ENCODE results near the gene EFCAB8.
"Not testable (repeated sequence)": the region's sequence is repeated elsewhere in the genome, so short reads cannot be mapped to it uniquely, and the experiment has no call there.

EFCAB8 gene

GRCh38 chr20:32968478-32969241 is 109.9 kb downstream of the EFCAB8 start:
- Histone ChIP-seq H3K4me1 (ENCODE audit: insufficient read depth, low read length) (peaks cover 18% of the 10 kb centered on the region), H3K9ac (ENCODE audit: low read depth, low read length) (no peak overlapping the region), H3K27ac (ENCODE audit: low read depth, low read length) (no peak overlapping the region), H3K36me3 (ENCODE audit: insufficient read depth, low read length) (no peaks in the 10 kb centered on the region), H3K9me3 (ENCODE audit: insufficient read depth, low read depth, low read length) (no peaks in the 10 kb centered on the region), H3K4me3 (ENCODE audit: low read length) (no peak overlapping the region), H3K27me3 (ENCODE audit: insufficient read depth, low read length) (no peaks in the 10 kb centered on the region)
- WGBS, result 94% methylated on average over 19 of the region's 19 CpGs

- 92% methylated on average over 13 of the region's 13 CpGs for WGBS
- Histone ChIP-seq H3K36me3 (ENCODE audit: insufficient read depth, low read length) (no peaks in the 10 kb centered on the region), H3K9me3 (ENCODE audit: insufficient read depth, low read depth, low read length) (no peaks in the 10 kb centered on the region), H3K27me3 (ENCODE audit: insufficient read depth, low read length) (no peaks in the 10 kb centered on the region), H3K4me1 (ENCODE audit: insufficient read depth, low read length) (peaks cover 25% of the 10 kb centered on the region), H3K9ac (ENCODE audit: low read depth, low read length) (no peak overlapping the region), H3K27ac (ENCODE audit: low read depth, low read length) (no peak overlapping the region), H3K4me3 (ENCODE audit: low read length) (no peak overlapping the region)
Observed at GRCh38 chr20:32969356-32970114, 110.8 kb downstream of the EFCAB8 start.

- Histone ChIP-seq H3K9me3 (ENCODE audit: insufficient read depth, low read depth, low read length) (no peaks in the 10 kb centered on the region), H3K36me3 (ENCODE audit: insufficient read depth, low read length) (no peaks in the 10 kb centered on the region), H3K9ac (ENCODE audit: low read depth, low read length) (no peak overlapping the region), H3K4me3 (ENCODE audit: low read length) (no peak overlapping the region), H3K27ac (ENCODE audit: low read depth, low read length) (no peak overlapping the region), H3K4me1 (ENCODE audit: insufficient read depth, low read length) (peaks cover 31% of the 10 kb centered on the region), H3K27me3 (ENCODE audit: insufficient read depth, low read length) (no peaks in the 10 kb centered on the region)
- 94% methylated on average over 15 of the region's 15 CpGs for WGBS
Observed at GRCh38 chr20:32970115-32970972, 111.6 kb downstream of the EFCAB8 start.

- Histone ChIP-seq H3K36me3 (ENCODE audit: insufficient read depth, low read length) (no peaks in the 10 kb centered on the region), H3K9me3 (ENCODE audit: insufficient read depth, low read depth, low read length) (no peaks in the 10 kb centered on the region), H3K9ac (ENCODE audit: low read depth, low read length) (no peak overlapping the region), H3K4me1 (ENCODE audit: insufficient read depth, low read length) (peaks cover 31% of the 10 kb centered on the region), H3K27ac (ENCODE audit: low read depth, low read length) (no peak overlapping the region), H3K27me3 (ENCODE audit: insufficient read depth, low read length) (no peaks in the 10 kb centered on the region), H3K4me3 (ENCODE audit: low read length) (no peak overlapping the region)
- WGBS, result 73% methylated on average over 2 of the region's 2 CpGs
Observed at GRCh38 chr20:32970973-32971300, 112.2 kb downstream of the EFCAB8 start.

- Histone ChIP-seq H3K4me3 (ENCODE audit: low read length) (no peak overlapping the region), H3K36me3 (ENCODE audit: insufficient read depth, low read length) (no peaks in the 10 kb centered on the region), H3K27ac (ENCODE audit: low read depth, low read length) (0 out of 2 replicates have a peak overlapping the region, but pooled peaks have one; percentile 41), H3K9me3 (ENCODE audit: insufficient read depth, low read depth, low read length) (peaks cover 2% of the 10 kb centered on the region), H3K4me1 (ENCODE audit: insufficient read depth, low read length) (peaks cover 31% of the 10 kb centered on the region), H3K27me3 (ENCODE audit: insufficient read depth, low read length) (no peaks in the 10 kb centered on the region), H3K9ac (ENCODE audit: low read depth, low read length) (no peak overlapping the region)
- 70% methylated on average over 6 of the region's 6 CpGs for WGBS
Observed at GRCh38 chr20:32971703-32972161, 113.0 kb downstream of the EFCAB8 start.

- Histone ChIP-seq H3K27me3 (ENCODE audit: insufficient read depth, low read length) (no peaks in the 10 kb centered on the region), H3K4me1 (ENCODE audit: insufficient read depth, low read length) (peaks cover 31% of the 10 kb centered on the region), H3K4me3 (ENCODE audit: low read length) (no peak overlapping the region), H3K36me3 (ENCODE audit: insufficient read depth, low read length) (no peaks in the 10 kb centered on the region), H3K9ac (ENCODE audit: low read depth, low read length) (no peak overlapping the region), H3K9me3 (ENCODE audit: insufficient read depth, low read depth, low read length) (peaks cover 6% of the 10 kb centered on the region), H3K27ac (ENCODE audit: low read depth, low read length) (no peak overlapping the region)
- 80% methylated on average over 13 of the region's 13 CpGs for WGBS
Observed at GRCh38 chr20:32972181-32973076, 113.7 kb downstream of the EFCAB8 start.

GRCh38 chr20:32973077-32973717 is 114.5 kb downstream of the EFCAB8 start:
- H3K9ac ChIP-seq (ENCODE audit: low read depth, low read length), result no peak overlapping the region
- H3K27ac ChIP-seq (ENCODE audit: low read depth, low read length), result no peak overlapping the region
- H3K4me1 ChIP-seq (ENCODE audit: insufficient read depth, low read length), result peaks cover 31% of the 10 kb centered on the region

GRCh38 chr20:32974204-32975064 is 115.7 kb downstream of the EFCAB8 start:
- H3K27me3 ChIP-seq (ENCODE audit: insufficient read depth, low read length); H3K4me3 ChIP-seq (ENCODE audit: low read length); H3K9me3 ChIP-seq (ENCODE audit: insufficient read depth, low read depth, low read length); H3K36me3 ChIP-seq (ENCODE audit: insufficient read depth, low read length): not testable (repeated sequence)
- H3K4me1 ChIP-seq (ENCODE audit: insufficient read depth, low read length), result peaks cover 31% of the 10 kb centered on the region
- H3K27ac ChIP-seq (ENCODE audit: low read depth, low read length), result peak overlapping the region; percentile 75
- peak overlapping the region; percentile 35; the same call in 1 of the 2 replicates for H3K9ac ChIP-seq (ENCODE audit: low read depth, low read length)
- 53% methylated on average over 9 of the region's 9 CpGs for WGBS

More at GRCh38 chr20:32973077-32973717, 114.5 kb downstream of the EFCAB8 start:
- Histone ChIP-seq H3K27me3 (ENCODE audit: insufficient read depth, low read length) (no peaks in the 10 kb centered on the region), H3K9me3 (ENCODE audit: insufficient read depth, low read depth, low read length) (peaks cover 6% of the 10 kb centered on the region), H3K4me3 (ENCODE audit: low read length) (no peak overlapping the region), H3K36me3 (ENCODE audit: insufficient read depth, low read length) (no peaks in the 10 kb centered on the region)
- 91% methylated on average over 10 of the region's 10 CpGs for WGBS

- WGBS, result 80% methylated on average over 4 of the region's 4 CpGs
- H3K4me3 ChIP-seq (ENCODE audit: low read length); H3K36me3 ChIP-seq (ENCODE audit: insufficient read depth, low read length); H3K27me3 ChIP-seq (ENCODE audit: insufficient read depth, low read length); H3K9me3 ChIP-seq (ENCODE audit: insufficient read depth, low read depth, low read length); H3K9ac ChIP-seq (ENCODE audit: low read depth, low read length): not testable (repeated sequence)
- Histone ChIP-seq H3K27ac (ENCODE audit: low read depth, low read length) (peak overlapping the region; percentile 75), H3K4me1 (ENCODE audit: insufficient read depth, low read length) (peaks cover 31% of the 10 kb centered on the region)
Observed at GRCh38 chr20:32975121-32975520, 116.4 kb downstream of the EFCAB8 start.

All from HUES64 (cell line).